HCT116 (cell line): ENCODE results near the gene MARS1. TPM values are rescaled to one million over a fixed set of nuclear protein-coding genes. Genes with fewer than 3 reads are reported as not detected.
"Not testable (repeated sequence)": the region's sequence is repeated elsewhere in the genome, so short reads cannot be mapped to it uniquely, and the experiment has no call there.

Experiments used
- ATAC-seq: fragments of 200-7000 bp; cut with Tn5 transposase; 2 replicates; pipeline ENCODE4 v1.9.1; 2020; ENCODE audit warnings: mild to moderate bottlenecking, moderate library complexity
- BruUV-seq: library from RNA; stranded (reverse); fragments of 400-500 nt; replicated peaks from 2 replicates; lab custom pipeline; 2021; lab: Mats Ljungman, UMichigan
- CTCF ChIA-PET: fragments of 300-600 bp; sonication (Branson Sonifier 250); formaldehyde crosslinking; loops from one replicate; lab custom pipeline; 2021; ENCODE audit warnings: antibody characterized with exemption; lab: Charles Lee
- POLR2A ChIA-PET: fragments of 300-600, 350-600 bp; sonication (Branson Sonifier 250); formaldehyde crosslinking; loops from one replicate; lab custom pipeline; 2021; ENCODE audit warnings: antibody characterized with exemption; lab: Charles Lee
- RAD21 ChIA-PET, 2 experiments: fragments of 300-600 bp; sonication (Branson Sonifier 250); formaldehyde crosslinking; loops; one replicate each; lab custom pipeline; 2023; ENCODE audit warnings: low total read pairs in 2 of 2; ENCODE audit not compliant: uncharacterized antibody in 2 of 2, unreplicated experiment in 2 of 2, low non-redundant PET in 1 of 2; lab: Charles Lee
- DNase-seq: peaks from one replicate; pipeline ENCODE4 v3.0.0-alpha.2; 2010; ENCODE audit warnings: low read depth, low spot score
- H2AFZ ChIP-seq: fragments of 200-600 bp; shearing (Covaris generic), sonication (generic); 2 replicates; pipeline ENCODE4 v1.6.1; 2017; ENCODE audit warnings: low read depth, mixed run types, mixed read lengths, antibody characterized with exemption, low read length; ENCODE audit not compliant: poor library complexity, severe bottlenecking
- H3K27ac ChIP-seq: 2 replicates; pipeline ENCODE4 v1.5.1; 2012; ENCODE audit warnings: low read depth, low read length
- H3K27me3 ChIP-seq: fragments of 200-600 bp; sonication (generic); 2 replicates; pipeline ENCODE4 v1.6.1; 2016; ENCODE audit warnings: mixed run types, low read length, mixed read lengths; ENCODE audit not compliant: insufficient read depth
- H3K36me3 ChIP-seq, 2 experiments: fragments of 200-500 bp in 1 of 2; fragments of 200-600 bp in 1 of 2; sonication (Bioruptor generic) in 1 of 2; sonication (generic) in 1 of 2; 2 replicates each; pipeline versions ENCODE4 v1.5.1 to v1.6.1; 2014 to 2016; ENCODE audit warnings: low read length in 2 of 2, inconsistent platforms in 1 of 2, mixed read lengths in 1 of 2, mixed run types in 1 of 2; ENCODE audit not compliant: insufficient read depth in 2 of 2, control insufficient read depth in 1 of 2
- H3K4me1 ChIP-seq, 2 experiments: fragments of 200-600 bp in 1 of 2; sonication (generic) in 1 of 2; 2 replicates each; pipeline versions ENCODE4 v1.5.1 to v1.6.1; 2012 to 2017; ENCODE audit warnings: low read length in 2 of 2, inconsistent platforms in 1 of 2, mild to moderate bottlenecking in 1 of 2, mixed read lengths in 1 of 2, mixed run types in 1 of 2, moderate library complexity in 1 of 2; ENCODE audit not compliant: insufficient read depth in 2 of 2, control insufficient read depth in 1 of 2
- H3K4me2 ChIP-seq: fragments of 200-600 bp; sonication (generic); 2 replicates; pipeline ENCODE4 v1.6.1; 2017; ENCODE audit warnings: mixed run types, low read length, mixed read lengths
- H3K4me3 ChIP-seq, 2 experiments: fragments of 200-600 bp in 1 of 2; sonication (generic) in 1 of 2; replicated peaks in 1 of 2; 2 replicates each; pipeline ENCODE4 v1.5.1; 2011 to 2016; ENCODE audit warnings: low read length in 2 of 2, control low read depth in 1 of 2, low read depth in 1 of 2, mild to moderate bottlenecking in 1 of 2, mixed read lengths in 1 of 2, mixed run types in 1 of 2
- H3K79me2 ChIP-seq: fragments of 200-600 bp; sonication (generic); 2 replicates; pipeline ENCODE4 v1.6.1; 2017; ENCODE audit warnings: mild to moderate bottlenecking, mixed run types, low read length, moderate library complexity, mixed read lengths; ENCODE audit not compliant: insufficient read depth
- H3K9ac ChIP-seq: fragments of 200-600 bp; sonication (generic); 2 replicates; pipeline ENCODE4 v1.6.1; 2016; ENCODE audit warnings: low read length, mixed read lengths
- H3K9me2 ChIP-seq: fragments of 200-600 bp; sonication (generic), shearing (Covaris generic); 2 replicates; pipeline ENCODE4 v1.6.1; 2017; ENCODE audit warnings: mixed run types, mild to moderate bottlenecking, moderate library complexity; ENCODE audit not compliant: insufficient read depth
- H3K9me3 ChIP-seq, 2 experiments: fragments of 200-500 bp in 1 of 2; fragments of 200-600 bp in 1 of 2; sonication (Bioruptor generic) in 1 of 2; sonication (generic) in 1 of 2; 2 replicates each; pipeline ENCODE4 v1.6.1; 2014 to 2017; ENCODE audit warnings: low read length in 2 of 2, mixed read lengths in 2 of 2, inconsistent platforms in 1 of 2, low read depth in 1 of 2, mild to moderate bottlenecking in 1 of 2, mixed run types in 1 of 2, moderate library complexity in 1 of 2; ENCODE audit not compliant: control insufficient read depth in 1 of 2, insufficient read depth in 1 of 2
- H4K20me1 ChIP-seq: fragments of 200-600 bp; sonication (generic), shearing (Covaris generic); 2 replicates; pipeline ENCODE4 v1.6.1; 2017; ENCODE audit warnings: mixed run types, mild to moderate bottlenecking, moderate library complexity; ENCODE audit not compliant: insufficient read depth
- CTCF ChIP-seq, 3 experiments: fragments of 200-600 bp in 1 of 3; sonication (generic) in 1 of 3; IDR thresholded peaks in 2 of 3; conservative IDR thresholded peaks in 1 of 3; 2 replicates each; pipeline ENCODE4 v1.5.1; 2012 to 2017; ENCODE audit warnings: low read depth in 2 of 3, low read length in 2 of 3, antibody characterized with exemption in 1 of 3, borderline replicate concordance in 1 of 3, control low read depth in 1 of 3, mild to moderate bottlenecking in 1 of 3, mixed read lengths in 1 of 3, mixed run types in 1 of 3, moderate library complexity in 1 of 3; ENCODE audit not compliant: insufficient read depth in 1 of 3
- FOSL1 ChIP-seq: IDR thresholded peaks from 2 replicates; pipeline ENCODE4 v1.6.1; 2012; ENCODE audit warnings: low read depth
- TCF7L2 ChIP-seq: IDR thresholded peaks from 2 replicates; pipeline ENCODE4 v1.7.0; 2011; ENCODE audit warnings: borderline replicate concordance, inconsistent platforms; ENCODE audit not compliant: insufficient read depth, insufficient read length; ENCODE audit errors: extremely low read depth
- ZFX ChIP-seq: fragments of 450-650 bp; IDR thresholded peaks from 2 replicates; pipeline ENCODE4 v1.6.1; 2017
- intact Hi-C: fragments of 100-400 bp; cut with micrococcal nuclease; formaldehyde crosslinking; loops from 2 replicates; pipeline ENCODE4 v1.10.0; 2022
- total RNA-seq: library from RNA; stranded (reverse); gene quantifications from one replicate; pipeline ENCODE4 v1.2.1, GENCODE V29; 2021; ENCODE audit not compliant: unreplicated experiment

Gene MARS1
- total RNA-seq, 1 experiment from 2014 or later = 344 TPM

GRCh38 chr12:57495051-57495701 is 7.3 kb downstream of the MARS1 start:
- ATAC-seq, H2AFZ ChIP-seq, POLR2A ChIA-PET, H3K9me2 ChIP-seq, BruUV-seq, intact Hi-C loops, H3K27ac ChIP-seq, H4K20me1 ChIP-seq, H3K4me1 ChIP-seq, DNase-seq, H3K9ac ChIP-seq, H3K9me3 ChIP-seq, H3K27me3 ChIP-seq, H3K4me2 ChIP-seq, H3K4me3 ChIP-seq, CTCF ChIA-PET, RAD21 ChIA-PET: not testable (repeated sequence)
- peaks cover 18% of the 10 kb centered on the region; the same call in 1 of the 2 replicates for H3K79me2 ChIP-seq
- H3K36me3 ChIP-seq = peaks cover 38 to 52% of the 10 kb centered on the region in 2 experiments

- Histone ChIP-seq H4K20me1 (no peaks in the 10 kb centered on the region), H3K27ac (no peak overlapping the region), H3K9me2 (no peaks in the 10 kb centered on the region), H3K79me2 (peaks cover 5% of the 10 kb centered on the region; the same call in 1 of the 2 replicates), H2AFZ (no peak overlapping the region), H3K4me3 (no peak overlapping the region), H3K9ac (no peak overlapping the region), H3K36me3 (peaks cover 35 to 52% of the 10 kb centered on the region in 2 experiments), H3K4me2 (no peak overlapping the region), H3K4me1 (no peaks in the 10 kb centered on the region), H3K9me3 (no peaks in the 10 kb centered on the region), H3K27me3 (no peaks in the 10 kb centered on the region)
- RAD21 ChIA-PET = no interaction called here
- DNase-seq (no peak), ATAC-seq (no peak)
- TF ChIP-seq FOSL1 (no peak), CTCF (IDR thresholded peaks at IDR 0.05 in 2 of 3, conservative IDR thresholded peaks at IDR 0.05 in 1 of 3; ENCODE audit: borderline replicate concordance in 1 of 3, insufficient read depth in 1 of 3, low read depth in 2 of 3, low read length in 2 of 3) (no peak), TCF7L2 (no peak), ZFX (no peak)
- intact Hi-C loops = no loop called here
- POLR2A ChIA-PET = no interaction called here
- no TSS peak for BruUV-seq
- CTCF ChIA-PET = no interaction called here
Observed at GRCh38 chr12:57496822-57497221, 9.0 kb downstream of the MARS1 start.
